ENCODE results near the gene PLD4.
A peak's percentile ranks its signal among the peaks of the same experiment; 100 is the strongest.

PLD4 gene

GRCh38 chr14:104929268-104930230 lies 4.9 kb downstream of the PLD4 start:
- no peak for DNase-seq

- DNase-seq, result no peak
Measured at GRCh38 chr14:104930526-104931303, 6.0 kb downstream of the PLD4 start.

GRCh38 chr14:104931304-104931770 lies 6.7 kb downstream of the PLD4 start:
- DNase-seq, result no peak

- DNase-seq, result no peak
Measured at GRCh38 chr14:104931771-104932675, 7.3 kb downstream of the PLD4 start.

GRCh38 chr14:104932676-104933631 lies 8.3 kb downstream of the PLD4 start:
- DNase-seq, result peak; percentile 52 to 57

- DNase-seq, result no peak
Measured at GRCh38 chr14:104933746-104934733, 9.4 kb downstream of the PLD4 start.

- no peak for DNase-seq
Measured at GRCh38 chr14:104935026-104935650, 10.5 kb downstream of the PLD4 start.

- DNase-seq, result no peak
Measured at GRCh38 chr14:104935955-104936354, 11.3 kb downstream of the PLD4 start.

GRCh38 chr14:104936361-104937155 lies 11.9 kb downstream of the PLD4 start:
- no peak for DNase-seq

GRCh38 chr14:104937161-104937560 lies 12.5 kb downstream of the PLD4 start:
- no peak for DNase-seq

- DNase-seq, result no peak
Measured at GRCh38 chr14:104937694-104938365, 13.2 kb downstream of the PLD4 start.

- DNase-seq, result no peak
Measured at GRCh38 chr14:104938436-104938835, 13.8 kb downstream of the PLD4 start.

- no peak for DNase-seq
Measured at GRCh38 chr14:104938960-104939359, 14.3 kb downstream of the PLD4 start.

GRCh38 chr14:104939666-104940410 lies 15.2 kb downstream of the PLD4 start:
- no peak for DNase-seq

- DNase-seq, result no peak
Measured at GRCh38 chr14:104940526-104941150, 16.0 kb downstream of the PLD4 start.

GRCh38 chr14:104941508-104942365 lies 17.1 kb downstream of the PLD4 start:
- DNase-seq, result no peak

Data from AML-193 (cell line).